Posterior cingulate gyrus (tissue), 11 donors: Measurements from ENCODE around the gene SIRPB2.
A peak's percentile ranks its signal among the peaks of the same experiment; 100 is the strongest.

Source experiments
- DNase-seq, 10 donors: peaks; one replicate each; pipeline versions ENCODE4 v3.0.0 to v3.0.0-alpha.2; 2020 to 2021; ENCODE audit warnings: mixed read lengths in 3 of 10
- intact Hi-C: fragments of 100-400 bp; cut with DNase I; formaldehyde crosslinking; loops from one replicate; pipeline ENCODE4 v1.15.1; 2023

SIRPB2 gene

GRCh38 chr20:1473246-1474220 is 17.7 kb downstream of the SIRPB2 start:
- DNase-seq: no peak
- intact Hi-C loops: no loop called here

- intact Hi-C loops: no loop called here
Observed at GRCh38 chr20:1472556-1473245, 18.5 kb downstream of the SIRPB2 start.

GRCh38 chr20:1471242-1471641 is 20.0 kb downstream of the SIRPB2 start:
- DNase-seq: no peak
- intact Hi-C loops: no loop called here

More at GRCh38 chr20:1472556-1473245, 18.5 kb downstream of the SIRPB2 start:
- DNase-seq: no peak

- intact Hi-C loops: loop anchor here (5.0 kb wide), 1 partner anchor 353 kb away; the partner anchor contains the start of gene PSMF1
- DNase-seq: peak; percentile 37 to 94 (median 64)
Observed at GRCh38 chr20:1469925-1470571, 21.2 kb downstream of the SIRPB2 start.

GRCh38 chr20:1469306-1469905 is 21.8 kb downstream of the SIRPB2 start:
- intact Hi-C loops: loop anchor here (5.0 kb wide), 1 partner anchor 352 kb away; the partner anchor contains the start of gene PSMF1
- no peak for DNase-seq

GRCh38 chr20:1468117-1468624 is 23.0 kb downstream of the SIRPB2 start:
- intact Hi-C loops: loop anchor here (5.0 kb wide), 1 partner anchor 351 kb away; the partner anchor contains the start of gene PSMF1
- DNase-seq: no peak

GRCh38 chr20:1467355-1468116 is 23.7 kb downstream of the SIRPB2 start:
- DNase-seq: peak in 1 of 10 donors; percentile 82
- intact Hi-C loops: loop anchor here (2.0 to 5.0 kb wide), 2 partner anchors 155 to 350 kb away; partner anchors contain the start of gene PSMF1

GRCh38 chr20:1467082-1467354 is 24.2 kb downstream of the SIRPB2 start:
- intact Hi-C loops: loop anchor here (2.0 to 5.0 kb wide), 2 partner anchors 154 to 350 kb away; partner anchors contain the start of gene PSMF1

GRCh38 chr20:1466211-1467081 is 24.8 kb downstream of the SIRPB2 start, which contains the start of gene NSFL1C:
NSFL1C (minus strand) TSS chr20:1466849; CDS start chr20:1466824, 25 bp downstream.
- intact Hi-C loops: loop anchor here (2.0 to 5.0 kb wide), 2 partner anchors 154 to 349 kb away; partner anchors contain the start of gene PSMF1
- DNase-seq: peak; percentile 90 to 99 (median 95)

More at GRCh38 chr20:1467082-1467354, 24.2 kb downstream of the SIRPB2 start:
- no peak for DNase-seq

GRCh38 chr20:1465470-1466210 is 25.6 kb downstream of the SIRPB2 start:
- DNase-seq: no peak
- intact Hi-C loops: loop anchor here (2.0 to 5.0 kb wide), 2 partner anchors 153 to 348 kb away; partner anchors contain the start of gene PSMF1

- intact Hi-C loops: no loop called here
- no peak for DNase-seq
Observed at GRCh38 chr20:1463971-1464570, 27.1 kb downstream of the SIRPB2 start.

- intact Hi-C loops: no loop called here
- DNase-seq: no peak
Observed at GRCh38 chr20:1462834-1463233, 28.4 kb downstream of the SIRPB2 start.

GRCh38 chr20:1462001-1462400 is 29.2 kb downstream of the SIRPB2 start:
- intact Hi-C loops: no loop called here
- no peak for DNase-seq

- DNase-seq: no peak
- intact Hi-C loops: no loop called here
Observed at GRCh38 chr20:1460275-1460674, 30.9 kb downstream of the SIRPB2 start.

- no peak for DNase-seq
- intact Hi-C loops: no loop called here
Observed at GRCh38 chr20:1457992-1458391, 33.2 kb downstream of the SIRPB2 start.

GRCh38 chr20:1456300-1456699 is 34.9 kb downstream of the SIRPB2 start:
- no peak for DNase-seq
- intact Hi-C loops: no loop called here

GRCh38 chr20:1450926-1451491 is 40.2 kb downstream of the SIRPB2 start:
- intact Hi-C loops: no loop called here
- DNase-seq: no peak
